ENCODE measurements around the gene DUOX1. TPM values are rescaled to one million over a fixed set of nuclear protein-coding genes. Genes with fewer than 3 reads are reported as not detected.

Gene DUOX1
- total and polyA plus RNA-seq, 2 donors (not counting 3 experiments of a cell fraction or from before 2014, with no cell fraction given): not detected

DNA sequence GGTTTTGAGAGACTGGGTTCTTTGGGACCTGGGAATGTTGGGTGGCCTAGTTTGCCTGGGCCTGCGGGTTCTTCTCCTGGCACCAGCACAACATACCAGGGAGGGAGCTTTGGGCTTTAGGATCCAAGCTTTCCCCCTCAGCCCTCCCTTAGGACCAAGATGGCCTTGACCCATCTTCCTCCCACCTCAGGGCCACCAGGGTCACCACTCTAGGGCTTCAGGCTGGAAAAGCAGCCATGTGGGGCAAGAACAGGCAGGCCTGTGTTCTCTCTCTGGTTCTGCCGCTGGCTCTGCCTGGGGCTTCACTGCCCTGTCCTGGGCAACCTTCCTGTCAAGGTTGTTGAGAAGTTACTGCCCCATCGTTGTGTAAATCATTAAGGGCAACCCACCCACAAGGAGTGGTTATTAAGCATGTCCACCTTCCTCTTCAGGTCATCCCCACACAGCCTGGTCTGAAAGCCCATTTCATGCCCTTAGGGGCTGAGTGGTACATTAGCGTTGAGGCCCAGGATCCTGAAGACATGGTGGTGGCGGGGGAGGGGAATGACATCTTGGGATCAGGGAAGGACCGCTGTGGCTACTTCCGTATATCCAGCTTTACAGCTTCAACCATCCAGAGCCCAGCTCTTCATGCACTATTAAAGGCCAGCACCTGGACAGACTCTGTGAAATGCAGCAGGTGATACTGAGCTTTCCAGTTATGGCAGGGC lies 652 bp downstream of the DUOX1 start:
- Histone ChIP-seq H3K9ac (replicated peaks; ENCODE audit: extremely low read depth, insufficient read depth, low read length) (no peak overlapping the region), H3K27ac (ENCODE audit: insufficient read depth, low read depth, low read length) (no peak overlapping the region), H2AFZ (ENCODE audit: low read depth, low read length) (no peak overlapping the region), H4K20me1 (replicated peaks; ENCODE audit: control insufficient read depth, extremely low read depth, insufficient read depth, low read length) (no peaks in the 10 kb centered on the region), H3K36me3 (ENCODE audit: control insufficient read depth in 2 of 2, extremely low read depth in 1 of 2, insufficient read depth in 2 of 2, low read length in 2 of 2) (no peaks in the 10 kb centered on the region), H3K79me2 (ENCODE audit: control insufficient read depth, insufficient read depth, low read length) (no peaks in the 10 kb centered on the region), H3K9me3 (replicated peaks; ENCODE audit: control insufficient read depth, insufficient read depth, low read length) (no peaks in the 10 kb centered on the region), H3K9me1 (replicated peaks; ENCODE audit: control insufficient read depth, extremely low read depth, insufficient read depth, low read length) (no peaks in the 10 kb centered on the region), H3K27me3 (ENCODE audit: control insufficient read depth in 2 of 2, insufficient read depth in 2 of 2, low read length in 2 of 2) (peaks cover 76 to 90% of the 10 kb centered on the region in 2 experiments), H3K4me2 (ENCODE audit: insufficient read depth, low read length) (no peak overlapping the region), H3K4me3 (replicated peaks in 1 of 3; ENCODE audit: insufficient read depth in 1 of 3, low read depth in 1 of 3, low read length in 3 of 3) (no peak overlapping the region), H3K4me1 (ENCODE audit: control insufficient read depth, extremely low read depth, insufficient read depth, low read length) (no peaks in the 10 kb centered on the region)
- no TSS peak for BruUV-seq (replicated peaks)
- intact Hi-C loops (cut with micrococcal nuclease) (no loop called here), dilution Hi-C loops (cut with MboI; ENCODE audit: extremely low pct_ligation_motif_present, low sequenced_read_pairs) (no loop called here)
- CTCF ChIA-PET: interaction anchor here (1.0 to 2.7 kb wide), 4 partner anchors 9 to 75 kb away, joined by 3 to 17 read pairs (median 3); no protein-coding TSS in a partner anchor
- TF ChIP-seq, protein P1, sequence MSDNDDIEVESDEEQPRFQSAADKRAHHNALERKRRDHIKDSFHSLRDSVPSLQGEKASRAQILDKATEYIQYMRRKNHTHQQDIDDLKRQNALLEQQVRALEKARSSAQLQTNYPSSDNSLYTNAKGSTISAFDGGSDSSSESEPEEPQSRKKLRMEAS (IDR thresholded peaks at IDR 0.05; ENCODE audit: insufficient read depth, insufficient read length): no peak
- TF ChIP-seq POLR2AphosphoS5 (IDR thresholded peaks at IDR 0.05; ENCODE audit: insufficient read depth, low read depth, low read length): no peak
- TF ChIP-seq FOS (IDR thresholded peaks at IDR 0.05; ENCODE audit: borderline replicate concordance, insufficient read depth, low read length): no peak
- no peak for TF ChIP-seq EZH2 (IDR thresholded peaks at IDR 0.05; ENCODE audit: borderline replicate concordance, low read depth, low read length, severe bottlenecking)
- no peak for TF ChIP-seq JUN (IDR thresholded peaks at IDR 0.05; ENCODE audit: borderline replicate concordance, insufficient read depth, insufficient read length, low read depth)
- TF ChIP-seq POLR2A (IDR thresholded peaks at IDR 0.05; ENCODE audit: low read depth, low read length): no peak
- FAIRE-seq (no peak), DNase-seq (ENCODE audit: low read depth, low spot score) (no peak)
- POLR2A ChIA-PET: no interaction called here

DNA sequence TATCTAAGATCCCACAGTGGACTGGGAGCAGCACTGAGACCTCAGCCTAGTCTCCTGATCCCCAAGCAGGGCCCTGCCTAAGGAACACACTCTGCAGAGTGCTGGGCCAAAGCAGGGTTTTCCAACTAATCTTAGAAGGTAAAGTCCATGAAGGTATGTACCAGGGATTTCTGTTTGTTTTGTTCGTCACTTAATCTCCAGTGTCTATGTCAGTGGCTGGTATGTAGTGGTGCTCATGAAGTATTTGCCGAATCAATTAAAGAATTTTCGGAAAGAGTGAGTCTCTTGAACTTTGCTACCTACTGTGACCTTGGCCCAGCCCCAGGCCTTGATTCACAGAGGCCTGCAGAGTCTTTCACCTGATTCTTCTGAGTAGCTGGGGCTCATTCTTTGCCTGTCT lies 1.7 kb downstream of the DUOX1 start:
- dilution Hi-C loops (cut with MboI; ENCODE audit: extremely low pct_ligation_motif_present, low sequenced_read_pairs): no loop called here
- TF ChIP-seq JUN (IDR thresholded peaks at IDR 0.05; ENCODE audit: borderline replicate concordance, insufficient read depth, insufficient read length, low read depth): no peak
- TF ChIP-seq, protein P2, sequence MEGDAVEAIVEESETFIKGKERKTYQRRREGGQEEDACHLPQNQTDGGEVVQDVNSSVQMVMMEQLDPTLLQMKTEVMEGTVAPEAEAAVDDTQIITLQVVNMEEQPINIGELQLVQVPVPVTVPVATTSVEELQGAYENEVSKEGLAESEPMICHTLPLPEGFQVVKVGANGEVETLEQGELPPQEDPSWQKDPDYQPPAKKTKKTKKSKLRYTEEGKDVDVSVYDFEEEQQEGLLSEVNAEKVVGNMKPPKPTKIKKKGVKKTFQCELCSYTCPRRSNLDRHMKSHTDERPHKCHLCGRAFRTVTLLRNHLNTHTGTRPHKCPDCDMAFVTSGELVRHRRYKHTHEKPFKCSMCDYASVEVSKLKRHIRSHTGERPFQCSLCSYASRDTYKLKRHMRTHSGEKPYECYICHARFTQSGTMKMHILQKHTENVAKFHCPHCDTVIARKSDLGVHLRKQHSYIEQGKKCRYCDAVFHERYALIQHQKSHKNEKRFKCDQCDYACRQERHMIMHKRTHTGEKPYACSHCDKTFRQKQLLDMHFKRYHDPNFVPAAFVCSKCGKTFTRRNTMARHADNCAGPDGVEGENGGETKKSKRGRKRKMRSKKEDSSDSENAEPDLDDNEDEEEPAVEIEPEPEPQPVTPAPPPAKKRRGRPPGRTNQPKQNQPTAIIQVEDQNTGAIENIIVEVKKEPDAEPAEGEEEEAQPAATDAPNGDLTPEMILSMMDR (IDR thresholded peaks at IDR 0.05; ENCODE audit: extremely low read depth in 1 of 2, insufficient read depth in 1 of 2, low read depth in 1 of 2, low read length in 2 of 2): no peak
- no peak for TF ChIP-seq MYC (IDR thresholded peaks at IDR 0.05; ENCODE audit: low read depth, low read length)
- no peak for TF ChIP-seq GATA2 (IDR thresholded peaks at IDR 0.05; ENCODE audit: insufficient read depth, insufficient read length, low read depth, low read length)
- no peak for TF ChIP-seq EZH2 (IDR thresholded peaks at IDR 0.05; ENCODE audit: borderline replicate concordance, low read depth, low read length, severe bottlenecking)
- TF ChIP-seq FOS (IDR thresholded peaks at IDR 0.05; ENCODE audit: borderline replicate concordance, insufficient read depth, low read length): no peak
- TF ChIP-seq POLR2A (IDR thresholded peaks at IDR 0.05; ENCODE audit: low read depth, low read length): no peak
- Histone ChIP-seq H2AFZ (ENCODE audit: low read depth, low read length) (no peak overlapping the region), H3K9ac (replicated peaks; ENCODE audit: extremely low read depth, insufficient read depth, low read length) (no peak overlapping the region), H3K36me3 (ENCODE audit: control insufficient read depth in 2 of 2, extremely low read depth in 1 of 2, insufficient read depth in 2 of 2, low read length in 2 of 2) (no peaks in the 10 kb centered on the region), H3K4me3 (replicated peaks in 1 of 3; ENCODE audit: insufficient read depth in 1 of 3, low read depth in 1 of 3, low read length in 3 of 3) (no peak overlapping the region), H3K4me1 (ENCODE audit: control insufficient read depth, extremely low read depth, insufficient read depth, low read length) (no peaks in the 10 kb centered on the region), H3K27me3 (ENCODE audit: control insufficient read depth in 2 of 2, insufficient read depth in 2 of 2, low read length in 2 of 2) (peaks cover 74 to 88% of the 10 kb centered on the region in 2 experiments), H3K9me1 (replicated peaks; ENCODE audit: control insufficient read depth, extremely low read depth, insufficient read depth, low read length) (no peaks in the 10 kb centered on the region), H3K4me2 (ENCODE audit: insufficient read depth, low read length) (no peak overlapping the region), H3K27ac (ENCODE audit: insufficient read depth, low read depth, low read length) (no peak overlapping the region), H3K79me2 (ENCODE audit: control insufficient read depth, insufficient read depth, low read length) (no peaks in the 10 kb centered on the region), H3K9me3 (replicated peaks; ENCODE audit: control insufficient read depth, insufficient read depth, low read length) (no peaks in the 10 kb centered on the region), H4K20me1 (replicated peaks; ENCODE audit: control insufficient read depth, extremely low read depth, insufficient read depth, low read length) (no peaks in the 10 kb centered on the region)
- intact Hi-C loops (cut with micrococcal nuclease): no loop called here
- POLR2A ChIA-PET: no interaction called here
- BruUV-seq (replicated peaks): no TSS peak
- CTCF ChIA-PET: interaction anchor here (1.0 to 2.7 kb wide), 3 partner anchors 8 to 13 kb away, joined by 3 to 17 read pairs (median 3); no protein-coding TSS in a partner anchor
- no peak for FAIRE-seq
- DNase-seq (ENCODE audit: low read depth, low spot score): no peak
